GM12878 (cell line): ENCODE results near the gene SLC39A5. TPM values are rescaled to one million over a fixed set of nuclear protein-coding genes. Genes with fewer than 3 reads are reported as not detected.
A peak's percentile ranks its signal among the peaks of the same experiment; 100 is the strongest.

Experiments used
- BRCA1 ChIP-seq: IDR thresholded peaks from 2 replicates; pipeline ENCODE4 v1.6.1; 2011; ENCODE audit warnings: low read depth, low read length, improper control_type of control experiment
- HDGF ChIP-seq: fragments of 450-650 bp; IDR thresholded peaks from 2 replicates; pipeline ENCODE4 v1.6.1; 2016; ENCODE audit warnings: antibody characterized with exemption
- IKZF2 ChIP-seq, 2 experiments: fragments of 450-650 bp; IDR thresholded peaks; 2 replicates each; pipeline ENCODE4 v1.6.1; 2017; ENCODE audit warnings: mild to moderate bottlenecking in 2 of 2, moderate library complexity in 2 of 2
- JUND ChIP-seq: IDR thresholded peaks from 2 replicates; pipeline ENCODE4 v1.6.1; 2012; ENCODE audit warnings: low read depth, mild to moderate bottlenecking, low read length, improper control_type of control experiment, moderate library complexity
- KAT2A ChIP-seq: conservative IDR thresholded peaks from 2 replicates; pipeline ENCODE4 v1.6.1; 2011; ENCODE audit warnings: low read depth, low read length; ENCODE audit not compliant: control insufficient read depth
- POU2F2 ChIP-seq: IDR thresholded peaks from 3 replicates; pipeline ENCODE4 v1.6.1; 2011; ENCODE audit warnings: low read depth, mild to moderate bottlenecking, low read length, borderline replicate concordance
- RAD51 ChIP-seq: fragments of 450-650 bp; IDR thresholded peaks from 2 replicates; pipeline ENCODE4 v1.6.1; 2016; ENCODE audit warnings: moderate library complexity, mild to moderate bottlenecking, inconsistent platforms
- SUPT20H ChIP-seq: IDR thresholded peaks from 2 replicates; pipeline ENCODE4 v1.6.1; 2011; ENCODE audit warnings: low read depth, mild to moderate bottlenecking, low read length, moderate library complexity, borderline replicate concordance; ENCODE audit not compliant: control insufficient read depth
- WRNIP1 ChIP-seq: IDR thresholded peaks from 2 replicates; pipeline ENCODE4 v1.6.1; 2011; ENCODE audit warnings: low read depth, low read length, improper control_type of control experiment, borderline replicate concordance
- polyA plus RNA-seq, 11 experiments: library from polyadenylated mRNA; depleted of rRNA in 4 of 11; unstranded in 6 of 11; stranded (reverse) in 5 of 11; fragments of >200 nt; fragmentation: Nextera tagmentation in 4 of 11; fragmentation: Illumina TruSeq in 1 of 11; extraction: Ambion mirVana in 4 of 11; extraction: Trizol in 1 of 11; gene quantifications; 1 replicate in 1 of 11; 2 replicates in 10 of 11; pipeline versions ENCODE4 v1.2.1 to v1.2.3, GENCODE V29; 2011 to 2016; ENCODE audit warnings: inconsistent platforms in 2 of 11, missing spikeins in 2 of 11, low read depth in 1 of 11
- total RNA-seq, 4 experiments: library from RNA; depleted of rRNA in 3 of 4; stranded (reverse); fragments of >200 nt in 3 of 4; fragmentation: Illumina TruSeq in 1 of 4; extraction: Trizol in 1 of 4; gene quantifications; 2 replicates each; pipeline versions ENCODE4 v1.2.1 to v1.2.3, GENCODE V29; 2013 to 2021
- TF ChIP-seq, protein P1 (sequence below): fragments of 450-650 bp; IDR thresholded peaks from 2 replicates; pipeline ENCODE4 v1.6.1; 2017; ENCODE audit warnings: antibody characterized with exemption, mild to moderate bottlenecking, moderate library complexity
- TF ChIP-seq, protein P2 (sequence below): IDR thresholded peaks from 2 replicates; pipeline ENCODE4 v1.6.1; 2012; ENCODE audit warnings: low read depth, low read length, improper control_type of control experiment
- TF ChIP-seq, protein P3 (sequence below): fragments of 450-650 bp; IDR thresholded peaks from 2 replicates; pipeline ENCODE4 v1.6.1; 2018; ENCODE audit warnings: mild to moderate bottlenecking, low read depth, moderate library complexity; ENCODE audit not compliant: partially characterized antibody
- TF ChIP-seq, protein P4 (sequence below): fragments of 450-650 bp; IDR thresholded peaks from 2 replicates; pipeline ENCODE4 v1.6.1; 2017; ENCODE audit warnings: mild to moderate bottlenecking
- TF ChIP-seq, protein P5 (sequence below): fragments of 450-650 bp; formaldehyde crosslinking; IDR thresholded peaks from 2 replicates; pipeline ENCODE4 v1.4.0; 2022; ENCODE audit warnings: mild to moderate bottlenecking, moderate library complexity
- TF ChIP-seq, protein P6 (sequence below): IDR thresholded peaks from 2 replicates; pipeline ENCODE4 v1.6.1; 2012; ENCODE audit warnings: low read length, inconsistent platforms

SLC39A5 gene
- total and polyA plus RNA-seq, 10 of the 15 experiments (the other 5 are each of a cell fraction or from before 2014, with no cell fraction given): 0.15 to 0.56 (median 0.15) TPM; not detected in 7

DNA sequence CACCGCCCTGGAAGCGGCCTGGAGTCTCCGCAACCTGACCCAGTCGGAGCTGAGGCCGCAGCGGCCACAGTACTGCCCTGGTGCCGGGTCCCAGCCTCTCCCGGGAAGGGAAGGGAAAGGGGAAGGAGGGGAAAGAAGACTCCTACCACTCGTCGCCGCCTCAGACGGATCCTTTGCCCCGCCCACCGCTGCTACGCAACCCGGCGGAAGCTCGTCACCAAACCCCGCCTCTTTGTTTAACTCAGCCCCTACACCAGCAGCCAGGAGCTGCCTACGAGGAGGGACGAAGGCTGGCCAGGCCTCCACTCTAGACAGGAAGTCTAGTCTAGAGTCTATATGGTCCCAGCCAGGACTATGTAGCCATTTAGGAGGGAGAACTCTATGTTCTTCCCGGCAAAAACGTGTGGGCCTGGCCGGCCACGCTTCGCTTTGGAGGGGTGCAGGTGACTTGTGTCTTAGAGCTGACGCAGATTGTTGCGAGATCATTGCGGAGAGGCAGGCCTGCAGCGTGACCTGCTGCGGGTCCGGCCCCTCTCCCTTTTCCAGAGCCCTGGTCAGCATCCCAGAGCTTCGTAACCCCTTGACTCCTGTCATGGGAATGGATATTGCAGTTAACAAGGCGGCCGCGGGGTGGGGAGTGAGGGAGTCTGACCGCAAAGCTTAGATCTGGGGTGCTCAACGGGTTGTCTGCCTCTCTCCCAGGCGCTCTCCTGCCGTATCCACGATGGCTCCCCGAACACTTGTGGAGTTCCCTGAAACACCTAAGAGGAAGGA is 7.9 kb upstream of the SLC39A5 start, which contains the start of gene RNF41 (continued):
- TF ChIP-seq, protein P1, sequence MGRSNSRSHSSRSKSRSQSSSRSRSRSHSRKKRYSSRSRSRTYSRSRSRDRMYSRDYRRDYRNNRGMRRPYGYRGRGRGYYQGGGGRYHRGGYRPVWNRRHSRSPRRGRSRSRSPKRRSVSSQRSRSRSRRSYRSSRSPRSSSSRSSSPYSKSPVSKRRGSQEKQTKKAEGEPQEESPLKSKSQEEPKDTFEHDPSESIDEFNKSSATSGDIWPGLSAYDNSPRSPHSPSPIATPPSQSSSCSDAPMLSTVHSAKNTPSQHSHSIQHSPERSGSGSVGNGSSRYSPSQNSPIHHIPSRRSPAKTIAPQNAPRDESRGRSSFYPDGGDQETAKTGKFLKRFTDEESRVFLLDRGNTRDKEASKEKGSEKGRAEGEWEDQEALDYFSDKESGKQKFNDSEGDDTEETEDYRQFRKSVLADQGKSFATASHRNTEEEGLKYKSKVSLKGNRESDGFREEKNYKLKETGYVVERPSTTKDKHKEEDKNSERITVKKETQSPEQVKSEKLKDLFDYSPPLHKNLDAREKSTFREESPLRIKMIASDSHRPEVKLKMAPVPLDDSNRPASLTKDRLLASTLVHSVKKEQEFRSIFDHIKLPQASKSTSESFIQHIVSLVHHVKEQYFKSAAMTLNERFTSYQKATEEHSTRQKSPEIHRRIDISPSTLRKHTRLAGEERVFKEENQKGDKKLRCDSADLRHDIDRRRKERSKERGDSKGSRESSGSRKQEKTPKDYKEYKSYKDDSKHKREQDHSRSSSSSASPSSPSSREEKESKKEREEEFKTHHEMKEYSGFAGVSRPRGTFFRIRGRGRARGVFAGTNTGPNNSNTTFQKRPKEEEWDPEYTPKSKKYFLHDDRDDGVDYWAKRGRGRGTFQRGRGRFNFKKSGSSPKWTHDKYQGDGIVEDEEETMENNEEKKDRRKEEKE: no peak
- no peak for TF ChIP-seq HDGF
- TF ChIP-seq, protein P2, sequence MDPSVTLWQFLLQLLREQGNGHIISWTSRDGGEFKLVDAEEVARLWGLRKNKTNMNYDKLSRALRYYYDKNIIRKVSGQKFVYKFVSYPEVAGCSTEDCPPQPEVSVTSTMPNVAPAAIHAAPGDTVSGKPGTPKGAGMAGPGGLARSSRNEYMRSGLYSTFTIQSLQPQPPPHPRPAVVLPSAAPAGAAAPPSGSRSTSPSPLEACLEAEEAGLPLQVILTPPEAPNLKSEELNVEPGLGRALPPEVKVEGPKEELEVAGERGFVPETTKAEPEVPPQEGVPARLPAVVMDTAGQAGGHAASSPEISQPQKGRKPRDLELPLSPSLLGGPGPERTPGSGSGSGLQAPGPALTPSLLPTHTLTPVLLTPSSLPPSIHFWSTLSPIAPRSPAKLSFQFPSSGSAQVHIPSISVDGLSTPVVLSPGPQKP: no peak
- TF ChIP-seq, protein P3, sequence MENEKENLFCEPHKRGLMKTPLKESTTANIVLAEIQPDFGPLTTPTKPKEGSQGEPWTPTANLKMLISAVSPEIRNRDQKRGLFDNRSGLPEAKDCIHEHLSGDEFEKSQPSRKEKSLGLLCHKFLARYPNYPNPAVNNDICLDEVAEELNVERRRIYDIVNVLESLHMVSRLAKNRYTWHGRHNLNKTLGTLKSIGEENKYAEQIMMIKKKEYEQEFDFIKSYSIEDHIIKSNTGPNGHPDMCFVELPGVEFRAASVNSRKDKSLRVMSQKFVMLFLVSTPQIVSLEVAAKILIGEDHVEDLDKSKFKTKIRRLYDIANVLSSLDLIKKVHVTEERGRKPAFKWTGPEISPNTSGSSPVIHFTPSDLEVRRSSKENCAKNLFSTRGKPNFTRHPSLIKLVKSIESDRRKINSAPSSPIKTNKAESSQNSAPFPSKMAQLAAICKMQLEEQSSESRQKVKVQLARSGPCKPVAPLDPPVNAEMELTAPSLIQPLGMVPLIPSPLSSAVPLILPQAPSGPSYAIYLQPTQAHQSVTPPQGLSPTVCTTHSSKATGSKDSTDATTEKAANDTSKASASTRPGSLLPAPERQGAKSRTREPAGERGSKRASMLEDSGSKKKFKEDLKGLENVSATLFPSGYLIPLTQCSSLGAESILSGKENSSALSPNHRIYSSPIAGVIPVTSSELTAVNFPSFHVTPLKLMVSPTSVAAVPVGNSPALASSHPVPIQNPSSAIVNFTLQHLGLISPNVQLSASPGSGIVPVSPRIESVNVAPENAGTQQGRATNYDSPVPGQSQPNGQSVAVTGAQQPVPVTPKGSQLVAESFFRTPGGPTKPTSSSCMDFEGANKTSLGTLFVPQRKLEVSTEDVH: no peak
- TF ChIP-seq, protein P4, sequence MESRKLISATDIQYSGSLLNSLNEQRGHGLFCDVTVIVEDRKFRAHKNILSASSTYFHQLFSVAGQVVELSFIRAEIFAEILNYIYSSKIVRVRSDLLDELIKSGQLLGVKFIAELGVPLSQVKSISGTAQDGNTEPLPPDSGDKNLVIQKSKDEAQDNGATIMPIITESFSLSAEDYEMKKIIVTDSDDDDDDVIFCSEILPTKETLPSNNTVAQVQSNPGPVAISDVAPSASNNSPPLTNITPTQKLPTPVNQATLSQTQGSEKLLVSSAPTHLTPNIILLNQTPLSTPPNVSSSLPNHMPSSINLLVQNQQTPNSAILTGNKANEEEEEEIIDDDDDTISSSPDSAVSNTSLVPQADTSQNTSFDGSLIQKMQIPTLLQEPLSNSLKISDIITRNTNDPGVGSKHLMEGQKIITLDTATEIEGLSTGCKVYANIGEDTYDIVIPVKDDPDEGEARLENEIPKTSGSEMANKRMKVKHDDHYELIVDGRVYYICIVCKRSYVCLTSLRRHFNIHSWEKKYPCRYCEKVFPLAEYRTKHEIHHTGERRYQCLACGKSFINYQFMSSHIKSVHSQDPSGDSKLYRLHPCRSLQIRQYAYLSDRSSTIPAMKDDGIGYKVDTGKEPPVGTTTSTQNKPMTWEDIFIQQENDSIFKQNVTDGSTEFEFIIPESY: no peak
- no peak; the same call in 2 of the 3 replicates for TF ChIP-seq POU2F2
- no peak for TF ChIP-seq SUPT20H
- TF ChIP-seq WRNIP1: no peak
- TF ChIP-seq JUND: no peak
- TF ChIP-seq IKZF2 (IDR thresholded peaks at IDR 0.05): peak in 1 of 2 experiments; percentile 7; a peak in 2 of 4 replicates
- TF ChIP-seq RAD51: no peak
- TF ChIP-seq, protein P5, sequence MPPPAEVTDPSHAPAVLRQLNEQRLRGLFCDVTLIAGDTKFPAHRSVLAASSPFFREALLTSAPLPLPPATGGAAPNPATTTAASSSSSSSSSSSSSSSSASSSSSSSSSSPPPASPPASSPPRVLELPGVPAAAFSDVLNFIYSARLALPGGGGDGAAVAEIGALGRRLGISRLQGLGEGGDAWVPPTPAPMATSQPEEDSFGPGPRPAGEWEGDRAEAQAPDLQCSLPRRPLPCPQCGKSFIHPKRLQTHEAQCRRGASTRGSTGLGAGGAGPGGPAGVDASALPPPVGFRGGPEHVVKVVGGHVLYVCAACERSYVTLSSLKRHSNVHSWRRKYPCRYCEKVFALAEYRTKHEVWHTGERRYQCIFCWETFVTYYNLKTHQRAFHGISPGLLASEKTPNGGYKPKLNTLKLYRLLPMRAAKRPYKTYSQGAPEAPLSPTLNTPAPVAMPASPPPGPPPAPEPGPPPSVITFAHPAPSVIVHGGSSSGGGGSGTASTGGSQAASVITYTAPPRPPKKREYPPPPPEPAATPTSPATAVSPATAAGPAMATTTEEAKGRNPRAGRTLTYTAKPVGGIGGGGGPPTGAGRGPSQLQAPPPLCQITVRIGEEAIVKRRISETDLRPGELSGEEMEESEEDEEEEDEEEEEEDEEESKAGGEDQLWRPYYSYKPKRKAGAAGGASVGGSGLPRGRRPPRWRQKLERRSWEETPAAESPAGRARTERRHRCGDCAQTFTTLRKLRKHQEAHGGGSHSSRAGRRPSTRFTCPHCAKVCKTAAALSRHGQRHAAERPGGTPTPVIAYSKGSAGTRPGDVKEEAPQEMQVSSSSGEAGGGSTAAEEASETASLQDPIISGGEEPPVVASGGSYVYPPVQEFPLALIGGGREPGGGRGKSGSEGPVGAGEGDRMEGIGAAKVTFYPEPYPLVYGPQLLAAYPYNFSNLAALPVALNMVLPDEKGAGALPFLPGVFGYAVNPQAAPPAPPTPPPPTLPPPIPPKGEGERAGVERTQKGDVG (CRISPR knock-in tag): no peak
- no peak for TF ChIP-seq KAT2A
- no peak for TF ChIP-seq BRCA1
- TF ChIP-seq, protein P6, sequence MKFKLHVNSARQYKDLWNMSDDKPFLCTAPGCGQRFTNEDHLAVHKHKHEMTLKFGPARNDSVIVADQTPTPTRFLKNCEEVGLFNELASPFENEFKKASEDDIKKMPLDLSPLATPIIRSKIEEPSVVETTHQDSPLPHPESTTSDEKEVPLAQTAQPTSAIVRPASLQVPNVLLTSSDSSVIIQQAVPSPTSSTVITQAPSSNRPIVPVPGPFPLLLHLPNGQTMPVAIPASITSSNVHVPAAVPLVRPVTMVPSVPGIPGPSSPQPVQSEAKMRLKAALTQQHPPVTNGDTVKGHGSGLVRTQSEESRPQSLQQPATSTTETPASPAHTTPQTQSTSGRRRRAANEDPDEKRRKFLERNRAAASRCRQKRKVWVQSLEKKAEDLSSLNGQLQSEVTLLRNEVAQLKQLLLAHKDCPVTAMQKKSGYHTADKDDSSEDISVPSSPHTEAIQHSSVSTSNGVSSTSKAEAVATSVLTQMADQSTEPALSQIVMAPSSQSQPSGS: no peak
